ENCODE measurements around the gene POC1A. TPM values are rescaled to one million over a fixed set of nuclear protein-coding genes. Genes with fewer than 3 reads are reported as not detected.

POC1A gene
- polyA plus RNA-seq, 1 donor from 2014 or later = 1.3 TPM

DNA sequence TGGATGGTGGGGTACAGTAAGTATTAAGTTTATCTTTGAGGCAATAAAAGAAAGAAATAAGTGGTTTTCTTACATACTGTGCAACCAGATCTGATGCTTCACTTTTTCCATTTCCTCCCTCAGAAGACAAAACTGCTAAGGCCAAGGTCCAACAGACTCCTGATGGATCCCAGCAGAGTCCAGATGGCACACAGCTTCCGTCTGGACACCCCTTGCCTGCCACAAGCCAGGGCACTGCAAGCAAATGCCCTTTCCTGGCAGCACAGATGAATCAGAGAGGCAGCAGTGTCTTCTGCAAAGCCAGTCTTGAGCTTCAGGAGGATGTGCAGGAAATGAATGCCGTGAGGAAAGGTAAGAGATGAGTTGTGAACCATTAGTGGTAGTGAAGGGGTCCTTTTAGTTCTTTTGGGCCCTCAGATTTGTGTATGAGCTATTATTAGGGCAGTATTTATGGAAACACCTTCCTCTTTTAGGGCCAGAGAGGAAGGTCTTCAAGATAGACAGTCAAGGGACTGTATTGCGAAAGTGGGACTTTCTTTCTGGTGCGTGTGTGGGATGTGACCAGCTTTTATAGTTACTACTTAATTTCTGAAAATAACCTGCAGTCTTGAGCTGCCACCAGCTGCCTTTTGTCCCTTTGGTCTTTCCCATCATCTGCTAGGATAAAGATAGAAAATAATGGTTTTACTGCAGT is 48.3 kb upstream of the POC1A start:
- no peak for TF ChIP-seq POLR2AphosphoS5 (IDR thresholded peaks at IDR 0.05)
- TF ChIP-seq MXI1 (conservative IDR thresholded peaks at IDR 0.05; ENCODE audit: poor library complexity, severe bottlenecking) = no peak
- no peak for TF ChIP-seq EP300 (conservative IDR thresholded peaks at IDR 0.05; ENCODE audit: poor library complexity, severe bottlenecking)
- TF ChIP-seq SMC3 (conservative IDR thresholded peaks at IDR 0.05; ENCODE audit: poor library complexity) = no peak
- no peak for TF ChIP-seq RAD21 (conservative IDR thresholded peaks at IDR 0.05)
- TF ChIP-seq, protein P1, sequence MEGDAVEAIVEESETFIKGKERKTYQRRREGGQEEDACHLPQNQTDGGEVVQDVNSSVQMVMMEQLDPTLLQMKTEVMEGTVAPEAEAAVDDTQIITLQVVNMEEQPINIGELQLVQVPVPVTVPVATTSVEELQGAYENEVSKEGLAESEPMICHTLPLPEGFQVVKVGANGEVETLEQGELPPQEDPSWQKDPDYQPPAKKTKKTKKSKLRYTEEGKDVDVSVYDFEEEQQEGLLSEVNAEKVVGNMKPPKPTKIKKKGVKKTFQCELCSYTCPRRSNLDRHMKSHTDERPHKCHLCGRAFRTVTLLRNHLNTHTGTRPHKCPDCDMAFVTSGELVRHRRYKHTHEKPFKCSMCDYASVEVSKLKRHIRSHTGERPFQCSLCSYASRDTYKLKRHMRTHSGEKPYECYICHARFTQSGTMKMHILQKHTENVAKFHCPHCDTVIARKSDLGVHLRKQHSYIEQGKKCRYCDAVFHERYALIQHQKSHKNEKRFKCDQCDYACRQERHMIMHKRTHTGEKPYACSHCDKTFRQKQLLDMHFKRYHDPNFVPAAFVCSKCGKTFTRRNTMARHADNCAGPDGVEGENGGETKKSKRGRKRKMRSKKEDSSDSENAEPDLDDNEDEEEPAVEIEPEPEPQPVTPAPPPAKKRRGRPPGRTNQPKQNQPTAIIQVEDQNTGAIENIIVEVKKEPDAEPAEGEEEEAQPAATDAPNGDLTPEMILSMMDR (IDR thresholded peaks at IDR 0.05; ENCODE audit: poor library complexity, severe bottlenecking) = no peak
- TF ChIP-seq EZH2 (IDR thresholded peaks at IDR 0.05; ENCODE audit: borderline replicate concordance, insufficient read depth, low read length, poor library complexity, severe bottlenecking) = no peak
- TF ChIP-seq TAF1 (IDR thresholded peaks at IDR 0.05; ENCODE audit: low read depth) = no peak
- TF ChIP-seq, protein P2, sequence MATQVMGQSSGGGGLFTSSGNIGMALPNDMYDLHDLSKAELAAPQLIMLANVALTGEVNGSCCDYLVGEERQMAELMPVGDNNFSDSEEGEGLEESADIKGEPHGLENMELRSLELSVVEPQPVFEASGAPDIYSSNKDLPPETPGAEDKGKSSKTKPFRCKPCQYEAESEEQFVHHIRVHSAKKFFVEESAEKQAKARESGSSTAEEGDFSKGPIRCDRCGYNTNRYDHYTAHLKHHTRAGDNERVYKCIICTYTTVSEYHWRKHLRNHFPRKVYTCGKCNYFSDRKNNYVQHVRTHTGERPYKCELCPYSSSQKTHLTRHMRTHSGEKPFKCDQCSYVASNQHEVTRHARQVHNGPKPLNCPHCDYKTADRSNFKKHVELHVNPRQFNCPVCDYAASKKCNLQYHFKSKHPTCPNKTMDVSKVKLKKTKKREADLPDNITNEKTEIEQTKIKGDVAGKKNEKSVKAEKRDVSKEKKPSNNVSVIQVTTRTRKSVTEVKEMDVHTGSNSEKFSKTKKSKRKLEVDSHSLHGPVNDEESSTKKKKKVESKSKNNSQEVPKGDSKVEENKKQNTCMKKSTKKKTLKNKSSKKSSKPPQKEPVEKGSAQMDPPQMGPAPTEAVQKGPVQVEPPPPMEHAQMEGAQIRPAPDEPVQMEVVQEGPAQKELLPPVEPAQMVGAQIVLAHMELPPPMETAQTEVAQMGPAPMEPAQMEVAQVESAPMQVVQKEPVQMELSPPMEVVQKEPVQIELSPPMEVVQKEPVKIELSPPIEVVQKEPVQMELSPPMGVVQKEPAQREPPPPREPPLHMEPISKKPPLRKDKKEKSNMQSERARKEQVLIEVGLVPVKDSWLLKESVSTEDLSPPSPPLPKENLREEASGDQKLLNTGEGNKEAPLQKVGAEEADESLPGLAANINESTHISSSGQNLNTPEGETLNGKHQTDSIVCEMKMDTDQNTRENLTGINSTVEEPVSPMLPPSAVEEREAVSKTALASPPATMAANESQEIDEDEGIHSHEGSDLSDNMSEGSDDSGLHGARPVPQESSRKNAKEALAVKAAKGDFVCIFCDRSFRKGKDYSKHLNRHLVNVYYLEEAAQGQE (IDR thresholded peaks at IDR 0.05; ENCODE audit: borderline replicate concordance) = no peak
- Histone ChIP-seq H3K9ac (ENCODE audit: low read length) (no peak overlapping the region), H3K4me2 (ENCODE audit: low read length) (no peak overlapping the region), H3K4me3 (ENCODE audit: low read length) (no peak overlapping the region), H4K20me1 (ENCODE audit: insufficient read depth) (no peaks in the 10 kb centered on the region), H3K27me3 (ENCODE audit: insufficient read depth, low read depth, low read length) (no peaks in the 10 kb centered on the region), H3K9me2 (ENCODE audit: insufficient read depth, low read length) (no peaks in the 10 kb centered on the region), H3K9me3 (ENCODE audit: low read length) (no peaks in the 10 kb centered on the region), H3K79me2 (replicated peaks; ENCODE audit: insufficient read depth, low read length) (peaks cover 15% of the 10 kb centered on the region), H3K27ac (ENCODE audit: low read length) (no peak overlapping the region), H3K36me3 (ENCODE audit: insufficient read depth, low read length) (no peaks in the 10 kb centered on the region), H3F3A (ENCODE audit: insufficient read depth, low read length, poor library complexity, severe bottlenecking) (no peaks in the 10 kb centered on the region), H2AFZ (ENCODE audit: low read depth, low read length) (no peak overlapping the region)

DNA sequence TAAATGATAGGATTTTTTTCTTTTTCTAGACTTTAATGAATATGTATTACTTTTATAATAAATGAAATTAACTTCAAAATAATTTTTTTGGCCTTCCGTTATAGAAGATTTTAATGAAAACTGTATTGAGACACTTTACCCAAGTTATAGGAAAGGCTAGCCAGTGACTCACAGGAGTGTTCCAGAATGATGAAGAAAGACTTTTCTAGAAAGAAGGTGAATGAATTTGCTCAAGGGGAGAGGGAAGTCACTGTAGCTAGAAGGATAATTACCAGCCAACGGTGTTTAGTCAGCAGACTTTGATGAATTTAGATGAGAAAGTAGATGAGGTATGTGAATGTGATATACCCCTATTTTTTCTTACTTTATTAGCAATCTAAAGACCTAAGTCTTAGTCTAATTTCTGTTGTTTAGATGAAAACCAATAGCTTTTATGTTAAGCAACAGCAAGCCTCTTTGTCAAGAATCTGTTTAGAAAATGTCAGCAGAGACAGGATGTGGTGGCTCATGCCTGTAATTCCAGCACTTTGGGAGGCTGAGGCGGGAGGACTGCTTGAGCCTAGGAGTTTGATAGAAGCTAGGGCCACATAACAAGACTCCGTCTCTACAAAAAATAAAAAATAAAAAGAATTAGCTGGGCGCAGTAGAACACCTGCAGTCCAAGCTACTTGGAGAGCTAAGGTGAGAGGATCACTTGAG is 46.9 kb upstream of the POC1A start:
- H3K9me3 ChIP-seq (ENCODE audit: low read length) = no peaks in the 10 kb centered on the region
- no peak overlapping the region for H3K4me3 ChIP-seq (ENCODE audit: low read length)
- no peaks in the 10 kb centered on the region for H3K9me2 ChIP-seq (ENCODE audit: insufficient read depth, low read length)
- no peak overlapping the region for H3K4me2 ChIP-seq (ENCODE audit: low read length)
- no peak overlapping the region for H3K9ac ChIP-seq (ENCODE audit: low read length)
- no peaks in the 10 kb centered on the region for H3F3A ChIP-seq (ENCODE audit: insufficient read depth, low read length, poor library complexity, severe bottlenecking)
- no peak overlapping the region for H3K27ac ChIP-seq (ENCODE audit: low read length)
- TF ChIP-seq SMC3 (conservative IDR thresholded peaks at IDR 0.05; ENCODE audit: poor library complexity) = no peak
- TF ChIP-seq, protein P2 (IDR thresholded peaks at IDR 0.05; ENCODE audit: borderline replicate concordance) = no peak
- no peak for TF ChIP-seq EZH2 (IDR thresholded peaks at IDR 0.05; ENCODE audit: borderline replicate concordance, insufficient read depth, low read length, poor library complexity, severe bottlenecking)
- no peak for TF ChIP-seq TAF1 (IDR thresholded peaks at IDR 0.05; ENCODE audit: low read depth)
- no peak for TF ChIP-seq RAD21 (conservative IDR thresholded peaks at IDR 0.05)
- peaks cover 15% of the 10 kb centered on the region for H3K79me2 ChIP-seq (replicated peaks; ENCODE audit: insufficient read depth, low read length)
- H3K27me3 ChIP-seq (ENCODE audit: insufficient read depth, low read depth, low read length) = no peaks in the 10 kb centered on the region
- no peaks in the 10 kb centered on the region for H4K20me1 ChIP-seq (ENCODE audit: insufficient read depth)
- no peak overlapping the region for H2AFZ ChIP-seq (ENCODE audit: low read depth, low read length)
- no peaks in the 10 kb centered on the region for H3K36me3 ChIP-seq (ENCODE audit: insufficient read depth, low read length)

All from neural cell (in vitro differentiated cells).